ENCODE results near the gene MFSD6L. TPM values are rescaled to one million over a fixed set of nuclear protein-coding genes. Genes with fewer than 3 reads are reported as not detected.

The MFSD6L gene
- total RNA-seq, 1 donor from 2014 or later: 0.95 TPM

- no peaks in the 10 kb centered on the region for H3K36me3 ChIP-seq
- intact Hi-C loops (cut with DNase I): no loop called here
- no peak for ATAC-seq
- TF ChIP-seq CTCF (IDR thresholded peaks at IDR 0.05): no peak
- no peak overlapping the region for H3K27ac ChIP-seq
- peaks cover 15% of the 10 kb centered on the region for H3K27me3 ChIP-seq (ENCODE audit: low read depth)
- H3K4me1 ChIP-seq: no peaks in the 10 kb centered on the region
- no peak for DNase-seq
- H3K4me3 ChIP-seq: no peak overlapping the region
- H3K9me3 ChIP-seq: peaks cover 3% of the 10 kb centered on the region
Measured at GRCh38 chr17:8823279-8823678, 24.1 kb upstream of the MFSD6L start.

- intact Hi-C loops (cut with DNase I): no loop called here
- H3K9me3 ChIP-seq: peaks cover 3% of the 10 kb centered on the region
- TF ChIP-seq CTCF (IDR thresholded peaks at IDR 0.05): no peak
- ATAC-seq (no peak), DNase-seq (no peak)
- H3K4me3 ChIP-seq: no peak overlapping the region
- H3K27ac ChIP-seq: no peak overlapping the region
- no peaks in the 10 kb centered on the region for H3K4me1 ChIP-seq
- peaks cover 10% of the 10 kb centered on the region for H3K27me3 ChIP-seq (ENCODE audit: low read depth)
- H3K36me3 ChIP-seq: no peaks in the 10 kb centered on the region
Measured at GRCh38 chr17:8822401-8823035, 23.4 kb upstream of the MFSD6L start.

- H3K27me3 ChIP-seq (ENCODE audit: low read depth): peaks cover 10% of the 10 kb centered on the region
- TF ChIP-seq CTCF (IDR thresholded peaks at IDR 0.05): no peak
- H3K27ac ChIP-seq: no peak overlapping the region
- ATAC-seq (no peak), DNase-seq (no peak)
- intact Hi-C loops (cut with DNase I): no loop called here
- peaks cover 3% of the 10 kb centered on the region for H3K9me3 ChIP-seq
- H3K4me1 ChIP-seq: no peaks in the 10 kb centered on the region
- H3K36me3 ChIP-seq: no peaks in the 10 kb centered on the region
- H3K4me3 ChIP-seq: no peak overlapping the region
Measured at GRCh38 chr17:8821446-8822105, 22.4 kb upstream of the MFSD6L start.

GRCh38 chr17:8820311-8821010 is 21.3 kb upstream of the MFSD6L start:
- no peak for ATAC-seq
- intact Hi-C loops (cut with DNase I): no loop called here
- H3K27ac ChIP-seq: no peak overlapping the region
- peaks cover 10% of the 10 kb centered on the region for H3K27me3 ChIP-seq (ENCODE audit: low read depth)
- H3K4me1 ChIP-seq: no peaks in the 10 kb centered on the region
- peaks cover 3% of the 10 kb centered on the region for H3K9me3 ChIP-seq
- H3K36me3 ChIP-seq: no peaks in the 10 kb centered on the region
- no peak for DNase-seq
- no peak overlapping the region for H3K4me3 ChIP-seq
- TF ChIP-seq CTCF (IDR thresholded peaks at IDR 0.05): no peak

GRCh38 chr17:8818654-8819330 is 19.6 kb upstream of the MFSD6L start:
- intact Hi-C loops (cut with DNase I): no loop called here
- DNase-seq: no peak
- H3K27ac ChIP-seq: no peak overlapping the region
- H3K36me3 ChIP-seq: no peaks in the 10 kb centered on the region
- no peak overlapping the region for H3K4me3 ChIP-seq
- H3K9me3 ChIP-seq: no peaks in the 10 kb centered on the region
- H3K4me1 ChIP-seq: no peaks in the 10 kb centered on the region
- no peak for TF ChIP-seq CTCF (IDR thresholded peaks at IDR 0.05)
- ATAC-seq: no peak
- H3K27me3 ChIP-seq (ENCODE audit: low read depth): peaks cover 7% of the 10 kb centered on the region

All from lower lobe of right lung (tissue), 2 donors.